Placental pericyte (primary cell): Measurements from ENCODE around the gene HTT. TPM values are rescaled to one million over a fixed set of nuclear protein-coding genes. Genes with fewer than 3 reads are reported as not detected.

Experiments used
- small RNA-seq: library from RNA; depleted of rRNA; stranded (forward); fragments of <200 nt; gene quantifications from one replicate; pipeline ENCODE3, GENCODE V24; 2012; ENCODE audit warnings: low replicate concordance
- total RNA-seq: library from RNA; depleted of rRNA; stranded (reverse); fragments of >200 nt; gene quantifications from 2 replicates; pipeline ENCODE4 v1.2.3, GENCODE V29; 2012

HTT gene
- total RNA-seq = 65.4 and 69.3 TPM in 2 replicates

DNA sequence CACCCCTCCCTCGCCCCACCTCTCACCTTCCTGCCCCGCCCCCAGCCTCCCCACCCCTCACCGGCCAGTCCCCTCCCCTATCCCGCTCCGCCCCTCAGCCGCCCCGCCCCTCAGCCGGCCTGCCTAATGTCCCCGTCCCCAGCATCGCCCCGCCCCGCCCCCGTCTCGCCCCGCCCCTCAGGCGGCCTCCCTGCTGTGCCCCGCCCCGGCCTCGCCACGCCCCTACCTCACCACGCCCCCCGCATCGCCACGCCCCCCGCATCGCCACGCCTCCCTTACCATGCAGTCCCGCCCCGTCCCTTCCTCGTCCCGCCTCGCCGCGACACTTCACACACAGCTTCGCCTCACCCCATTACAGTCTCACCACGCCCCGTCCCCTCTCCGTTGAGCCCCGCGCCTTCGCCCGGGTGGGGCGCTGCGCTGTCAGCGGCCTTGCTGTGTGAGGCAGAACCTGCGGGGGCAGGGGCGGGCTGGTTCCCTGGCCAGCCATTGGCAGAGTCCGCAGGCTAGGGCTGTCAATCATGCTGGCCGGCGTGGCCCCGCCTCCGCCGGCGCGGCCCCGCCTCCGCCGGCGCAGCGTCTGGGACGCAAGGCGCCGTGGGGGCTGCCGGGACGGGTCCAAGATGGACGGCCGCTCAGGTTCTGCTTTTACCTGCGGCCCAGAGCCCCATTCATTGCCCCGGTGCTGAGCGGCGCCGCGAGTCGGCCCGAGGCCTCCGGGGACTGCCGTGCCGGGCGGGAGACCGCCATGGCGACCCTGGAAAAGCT, at the start of gene HTT, which contains the start of gene HTT-AS:
Gene HTT, plus strand, starts transcription at position 604 of the 768 bp plus-strand sequence. Its CDS starts 145 bp downstream, at position 749.
Gene HTT-AS, minus strand, starts transcription at position 461 of the 768 bp plus-strand sequence.

DNA sequence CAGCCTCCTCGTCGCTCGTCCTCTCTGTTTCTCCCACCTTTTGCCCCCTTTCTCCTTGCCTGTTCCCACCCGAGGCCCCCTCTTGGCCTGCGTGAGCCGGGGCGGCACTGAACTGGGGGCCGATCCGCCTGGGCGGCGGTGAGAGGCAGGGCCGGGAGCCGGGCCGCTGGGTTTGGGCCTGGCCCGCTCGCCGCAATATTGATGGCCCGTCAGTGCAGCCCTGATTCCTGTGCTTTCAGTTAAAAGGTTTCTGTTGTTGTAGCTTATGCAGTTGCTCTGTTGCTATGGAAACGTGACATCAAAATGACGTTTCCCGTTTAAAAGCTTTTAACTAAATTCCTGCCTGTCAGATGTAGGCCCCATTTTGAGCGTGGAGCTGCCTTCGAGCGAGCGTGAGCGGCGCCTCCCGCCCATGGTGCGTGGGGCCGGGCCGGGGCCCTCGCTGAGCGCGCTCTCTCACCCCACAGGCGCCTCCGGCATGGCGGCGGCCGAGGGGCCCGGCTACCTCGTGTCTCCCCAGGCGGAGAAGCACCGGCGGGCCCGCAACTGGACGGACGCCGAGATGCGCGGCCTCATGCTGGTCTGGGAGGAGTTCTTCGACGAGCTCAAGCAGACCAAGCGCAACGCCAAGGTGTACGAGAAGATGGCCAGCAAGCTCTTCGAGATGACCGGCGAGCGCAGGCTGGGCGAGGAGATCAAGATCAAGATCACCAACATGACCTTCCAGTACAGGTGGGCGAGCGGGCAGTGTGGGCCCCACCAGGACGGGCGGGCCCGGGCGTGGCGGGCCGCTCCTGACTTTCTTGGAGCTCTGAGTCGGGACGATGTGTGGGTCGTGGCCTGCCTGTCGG, 174.6 kb downstream of the HTT start, which contains the start of gene MSANTD1:
Gene MSANTD1, plus strand, starts transcription at position 349 of the 851 bp plus-strand sequence. Its CDS starts 64 bp downstream, at position 413.

DNA sequence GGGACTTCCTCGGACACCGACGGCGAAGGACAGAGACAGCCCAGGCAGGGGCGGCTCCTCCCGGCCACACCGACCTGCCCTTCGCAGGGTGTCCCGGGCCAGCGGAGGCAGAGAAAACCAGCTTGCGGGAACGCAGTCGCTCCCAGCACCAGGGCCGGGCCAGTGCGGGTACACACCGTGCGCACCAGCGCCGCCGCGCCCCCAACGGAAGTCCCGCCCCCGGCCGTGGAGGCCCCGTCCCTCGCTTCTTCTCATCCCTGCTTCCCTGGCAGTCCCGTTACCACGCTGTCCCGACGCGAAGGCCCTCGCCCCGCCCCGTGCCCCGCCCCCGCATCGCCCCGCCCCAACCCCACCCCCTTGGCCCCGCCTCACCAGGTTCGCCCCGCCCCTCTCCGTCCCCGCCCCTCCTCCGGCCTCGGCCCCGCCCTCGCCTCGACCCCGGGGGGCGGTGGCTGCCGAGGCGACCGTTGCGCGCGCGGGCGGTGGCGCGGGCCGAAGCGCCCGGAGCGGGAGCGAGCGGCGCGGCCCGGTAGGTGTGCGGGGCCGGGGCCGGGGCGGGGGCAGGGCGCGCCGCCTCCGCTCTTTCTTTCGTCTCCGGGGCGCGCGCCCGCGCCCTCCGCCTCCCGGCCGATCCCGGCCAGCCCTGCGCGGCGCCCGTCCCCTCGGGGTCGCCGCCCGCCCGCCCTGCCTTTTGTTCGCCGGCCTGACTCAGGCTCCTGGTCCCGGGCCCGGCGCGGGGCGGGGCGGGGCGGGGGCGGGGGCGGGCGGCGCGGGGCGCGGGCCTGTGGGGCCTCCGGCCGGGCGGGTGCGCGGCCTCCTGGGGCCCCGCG, 218.3 kb downstream of the HTT start, which contains the start of gene RGS12:
Gene RGS12, plus strand, starts transcription at position 451 of the 830 bp plus-strand sequence. CDS start 23,150 bp downstream, outside the sequence.

Small RNA genes lying within 50 kb of the gene (small RNA-seq; reads per million reads assigned to genes)
- gene RF02134 = not detected
- not detected for gene RF02135
- gene RNU6-204P = 0.52 reads per million, percentile 20 among the genes with 10 or more reads in this experiment

Other genes starting within 250 kb of the HTT start
- gene ADD1, start 230.8 kb upstream of the HTT start, total RNA-seq = 171 and 223 TPM in 2 replicates
- 32.2 and 43.8 TPM in 2 replicates for gene NOP14, start 111.3 kb upstream of the HTT start, total RNA-seq
- 4.6 and 4.8 TPM in 2 replicates for gene GRK4, start 111.1 kb upstream of the HTT start, total RNA-seq
- not detected in 2 replicates for gene HTT-AS, start 143 bp upstream of the HTT start, total RNA-seq
- gene MSANTD1, start 174.5 kb downstream of the HTT start, total RNA-seq = 0.66 and 0.72 TPM in 2 replicates
- gene RGS12, start 218.3 kb downstream of the HTT start, total RNA-seq = 11.4 and 20.0 TPM in 2 replicates